GM12873 (cell line): ENCODE measurements around the gene MED16.
A peak's percentile ranks its signal among the peaks of the same experiment; 100 is the strongest.

Source experiments
- TF ChIP-seq, protein P1 (sequence below): IDR thresholded peaks from 2 replicates; pipeline ENCODE4 v1.5.1; 2012; ENCODE audit warnings: low read depth, mild to moderate bottlenecking, moderate library complexity, low read length, control low read depth; ENCODE audit not compliant: insufficient read depth; ENCODE audit errors: missing control alignments

MED16 gene

DNA sequence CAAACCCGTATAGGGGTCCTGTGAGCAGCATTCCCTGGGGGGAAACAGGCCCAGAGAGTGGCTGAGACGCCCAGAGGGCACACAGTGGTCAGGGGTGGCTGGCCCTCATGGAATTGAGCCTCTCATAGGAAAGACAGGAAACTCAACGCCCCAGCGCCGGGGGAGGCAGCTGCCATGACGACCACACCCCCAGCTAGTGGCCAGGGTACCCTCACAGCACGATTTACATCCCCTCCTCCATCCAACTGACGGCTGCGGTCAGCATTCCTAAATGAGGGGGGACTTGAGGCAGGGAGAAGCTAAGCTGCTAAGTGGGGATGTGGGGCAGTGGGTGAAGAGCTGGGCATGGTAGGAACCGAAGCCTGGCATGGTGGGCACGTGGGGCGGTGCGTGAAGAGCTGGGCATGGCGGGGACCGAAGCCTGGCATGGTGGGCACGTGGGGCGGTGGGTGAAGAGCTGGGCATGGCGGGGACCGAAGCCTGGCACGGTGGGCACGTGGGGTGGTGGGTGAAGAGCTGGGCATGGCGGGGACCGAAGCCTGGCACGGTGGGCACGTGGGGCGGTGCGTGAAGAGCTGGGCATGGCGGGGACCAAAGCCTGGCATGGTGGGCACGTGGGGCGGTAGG, 10.0 kb downstream of the MED16 start:
- TF ChIP-seq, protein P1, sequence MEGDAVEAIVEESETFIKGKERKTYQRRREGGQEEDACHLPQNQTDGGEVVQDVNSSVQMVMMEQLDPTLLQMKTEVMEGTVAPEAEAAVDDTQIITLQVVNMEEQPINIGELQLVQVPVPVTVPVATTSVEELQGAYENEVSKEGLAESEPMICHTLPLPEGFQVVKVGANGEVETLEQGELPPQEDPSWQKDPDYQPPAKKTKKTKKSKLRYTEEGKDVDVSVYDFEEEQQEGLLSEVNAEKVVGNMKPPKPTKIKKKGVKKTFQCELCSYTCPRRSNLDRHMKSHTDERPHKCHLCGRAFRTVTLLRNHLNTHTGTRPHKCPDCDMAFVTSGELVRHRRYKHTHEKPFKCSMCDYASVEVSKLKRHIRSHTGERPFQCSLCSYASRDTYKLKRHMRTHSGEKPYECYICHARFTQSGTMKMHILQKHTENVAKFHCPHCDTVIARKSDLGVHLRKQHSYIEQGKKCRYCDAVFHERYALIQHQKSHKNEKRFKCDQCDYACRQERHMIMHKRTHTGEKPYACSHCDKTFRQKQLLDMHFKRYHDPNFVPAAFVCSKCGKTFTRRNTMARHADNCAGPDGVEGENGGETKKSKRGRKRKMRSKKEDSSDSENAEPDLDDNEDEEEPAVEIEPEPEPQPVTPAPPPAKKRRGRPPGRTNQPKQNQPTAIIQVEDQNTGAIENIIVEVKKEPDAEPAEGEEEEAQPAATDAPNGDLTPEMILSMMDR, result no peak

DNA sequence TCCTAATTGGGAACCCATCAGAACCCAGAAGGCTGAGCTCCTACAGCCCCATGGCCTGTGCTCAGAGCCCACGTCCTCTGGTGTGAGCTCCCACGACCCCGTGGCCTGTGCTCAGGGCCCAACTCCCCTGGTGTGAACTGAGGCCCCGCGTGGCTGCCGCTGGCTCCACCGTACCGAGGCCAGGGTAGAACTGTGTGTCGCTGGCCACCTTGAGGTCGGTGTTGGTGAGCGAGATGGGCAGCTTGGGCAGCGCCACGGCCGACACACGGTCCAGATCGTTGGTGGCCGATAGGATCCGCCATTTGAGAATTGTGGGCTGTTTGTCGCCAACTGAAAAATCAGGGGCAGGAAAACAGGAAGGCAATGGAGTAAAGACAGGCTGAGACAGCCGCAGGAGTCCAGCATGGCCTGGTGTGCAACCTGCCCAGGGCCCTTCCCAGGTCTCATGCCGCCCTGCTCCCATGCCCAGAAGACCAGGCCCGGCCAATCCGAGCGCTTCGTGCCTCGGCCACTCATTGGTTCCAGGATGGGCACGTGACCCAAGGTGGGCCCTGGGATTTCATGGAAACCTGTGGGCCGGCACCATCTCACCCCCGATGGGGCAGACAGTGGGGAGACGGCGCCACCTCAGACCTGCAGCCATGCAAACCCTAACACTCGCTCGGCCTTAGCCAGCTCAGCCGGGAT, 11.5 kb downstream of the MED16 start:
- TF ChIP-seq, protein P1, result no peak

DNA sequence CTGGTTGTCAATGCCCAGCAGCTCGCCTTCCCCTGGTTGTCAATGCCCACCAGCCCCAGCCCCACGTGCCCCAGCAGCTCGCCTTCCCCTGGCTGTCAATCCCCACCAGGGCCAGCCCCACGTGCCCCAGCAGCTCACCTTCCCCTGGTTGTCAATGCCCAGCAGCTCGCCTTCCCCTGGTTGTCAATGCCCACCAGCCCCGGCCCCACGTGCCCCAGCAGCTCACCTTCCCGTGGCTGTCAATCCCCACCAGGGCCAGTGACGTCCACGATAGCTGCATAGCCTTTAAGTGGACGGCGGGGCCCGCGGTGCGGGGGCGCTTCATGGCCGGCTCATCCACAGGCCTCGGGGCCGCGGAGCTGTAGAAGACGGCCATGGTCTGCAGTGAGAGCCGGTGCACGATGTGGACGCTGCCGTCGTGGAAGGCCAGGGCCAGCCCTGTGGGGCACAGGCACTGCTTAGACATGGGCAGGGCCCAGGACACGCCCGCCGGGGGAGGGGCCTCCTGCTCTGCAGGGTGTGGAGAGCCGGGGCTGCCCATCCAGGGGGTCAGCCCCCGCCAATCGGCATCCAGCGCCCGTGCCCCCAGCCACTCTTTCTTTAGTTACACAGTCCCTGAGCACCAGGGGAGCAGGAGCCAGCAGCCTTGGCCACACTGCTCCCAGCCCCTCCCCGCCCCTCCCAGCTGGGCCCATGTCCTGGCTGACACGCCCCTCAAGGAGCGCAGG, 13.1 kb downstream of the MED16 start:
- TF ChIP-seq, protein P1, result no peak

DNA sequence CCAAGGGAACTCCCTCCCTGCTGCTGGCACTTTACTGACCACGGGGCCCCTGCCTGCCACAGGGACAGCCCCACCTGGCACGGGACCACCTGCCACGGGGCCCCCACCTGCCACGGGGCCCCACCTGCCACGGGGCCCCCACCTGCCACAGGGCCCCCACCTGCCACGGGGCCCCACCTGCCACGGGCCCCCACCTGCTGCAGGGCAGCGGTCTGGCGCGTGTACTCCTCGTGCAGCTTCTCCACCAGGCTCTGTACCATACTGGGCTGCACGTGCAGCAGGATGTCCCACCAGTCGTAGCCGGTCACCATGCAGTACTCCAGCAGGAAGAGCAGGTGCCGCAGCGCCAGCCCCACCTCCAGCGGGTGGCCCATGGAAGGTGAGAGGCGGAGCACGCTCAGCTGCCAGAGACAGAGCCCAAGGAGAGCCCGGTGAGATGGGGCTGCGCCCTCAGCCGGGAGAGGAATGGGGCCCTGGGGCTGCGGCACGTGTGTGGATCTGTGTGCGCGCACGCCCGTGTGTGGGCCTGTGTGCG, 16.1 kb downstream of the MED16 start:
- TF ChIP-seq, protein P1, result no peak

DNA sequence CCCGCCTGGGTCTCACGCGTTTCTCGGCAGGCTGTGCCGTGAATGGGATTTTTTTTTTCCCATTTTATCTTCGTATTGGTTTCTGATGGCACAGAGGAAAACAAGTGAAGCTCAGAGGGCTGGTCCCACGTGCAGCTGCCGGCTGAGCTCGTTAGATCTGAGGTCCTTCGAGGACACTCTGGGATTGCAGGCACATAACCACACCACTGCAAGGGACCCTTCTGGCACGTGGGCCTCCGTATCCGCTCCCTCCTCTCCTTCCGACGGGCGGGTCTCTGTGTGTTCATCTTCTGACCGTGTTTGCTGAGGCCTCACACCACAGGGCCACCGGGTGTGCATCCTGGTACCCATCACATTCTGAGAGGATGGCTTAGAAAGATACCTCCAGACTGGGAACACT, 16.9 kb downstream of the MED16 start:
- TF ChIP-seq, protein P1, result no peak

DNA sequence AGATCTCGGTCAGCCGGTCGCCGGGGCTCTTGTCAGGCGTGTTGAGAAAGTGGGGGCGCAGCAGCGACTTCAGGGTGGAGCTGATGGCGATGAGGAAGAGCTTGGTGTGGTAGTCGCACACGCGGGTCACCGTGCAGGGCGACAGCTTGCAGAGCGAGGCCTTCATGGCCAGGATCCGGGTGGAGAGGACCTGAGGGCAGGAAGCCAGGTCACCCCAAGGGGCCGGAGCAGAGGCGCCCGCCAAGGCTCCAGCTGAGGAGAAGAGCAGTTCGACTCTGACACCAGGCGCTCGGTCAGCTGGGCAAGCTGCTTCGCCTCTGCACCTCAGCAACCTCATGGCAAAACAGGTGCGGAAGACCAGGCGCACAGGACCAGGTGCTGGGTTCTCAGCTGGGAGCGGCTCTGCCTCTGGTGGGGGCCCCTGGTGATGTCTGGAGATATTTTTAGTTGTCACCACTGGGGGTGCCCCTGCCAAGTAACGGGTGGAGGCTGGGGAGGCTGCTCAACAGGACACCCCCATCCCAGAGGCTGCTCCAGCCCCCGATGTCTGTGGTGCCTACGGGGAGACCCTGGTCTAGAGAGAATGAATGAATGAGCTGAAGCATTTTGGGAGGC, 17.6 kb downstream of the MED16 start:
- TF ChIP-seq, protein P1, result peak; percentile 7
